ENCODE results near the gene TMOD4. TPM values are rescaled to one million over a fixed set of nuclear protein-coding genes. Genes with fewer than 3 reads are reported as not detected.

Gene TMOD4
- total and polyA plus RNA-seq, 2 of the 13 experiments (the other 11 are each of a cell fraction or from before 2014, with no cell fraction given), result 0.66 TPM; not detected in 1

- TF ChIP-seq ZNF800 (CRISPR knock-in tag; IDR thresholded peaks at IDR 0.05) (peak; percentile 48; the same call in 1 of the 2 replicates), HDAC2 (CRISPR knock-in tag; IDR thresholded peaks at IDR 0.05) (peak; percentile 21; the same call in 1 of the 2 replicates), DR1 (CRISPR knock-in tag; IDR thresholded peaks at IDR 0.05) (peak; percentile 61; the same call in 1 of the 2 replicates), RBAK (CRISPR knock-in tag; IDR thresholded peaks at IDR 0.05) (no peak), E2F5 (CRISPR knock-in tag; conservative IDR thresholded peaks at IDR 0.05) (no peak), HIC2 (CRISPR knock-in tag; IDR thresholded peaks at IDR 0.05; ENCODE audit: low read depth) (no peak; the same call in 1 of the 2 replicates), TCF12 (IDR thresholded peaks at IDR 0.05) (no peak), TCF12 (CRISPR knock-in tag; IDR thresholded peaks at IDR 0.05) (0 out of 2 replicates have a peak, but pooled peaks have one; percentile 36), IRX3 (CRISPR knock-in tag; IDR thresholded peaks at IDR 0.05; ENCODE audit: borderline replicate concordance, low read depth) (0 out of 2 replicates have a peak, but pooled peaks have one; percentile 16), RAD21 (CRISPR knock-in tag; IDR thresholded peaks at IDR 0.05) (no peak), ZNF431 (CRISPR knock-in tag; IDR thresholded peaks at IDR 0.05; ENCODE audit: borderline replicate concordance, low read depth) (no peak), ARID3A (IDR thresholded peaks at IDR 0.05; ENCODE audit: low read depth, low read length) (no peak), GPBP1L1 (CRISPR knock-in tag; IDR thresholded peaks at IDR 0.05) (no peak), ZNF253 (CRISPR knock-in tag; IDR thresholded peaks at IDR 0.05; ENCODE audit: borderline replicate concordance) (no peak), ZFYVE20 (CRISPR knock-in tag; IDR thresholded peaks at IDR 0.05; ENCODE audit: borderline replicate concordance, low read depth) (no peak), MED13 (CRISPR knock-in tag; IDR thresholded peaks at IDR 0.05) (no peak), RNF2 (conservative IDR thresholded peaks at IDR 0.05; ENCODE audit: low read depth) (no peak), ZNF362 (CRISPR knock-in tag; IDR thresholded peaks at IDR 0.05; ENCODE audit: borderline replicate concordance) (0 out of 2 replicates have a peak, but pooled peaks have one; percentile 11), ZNF383 (CRISPR knock-in tag; IDR thresholded peaks at IDR 0.05; ENCODE audit: borderline replicate concordance) (no peak), GPN1 (CRISPR knock-in tag; IDR thresholded peaks at IDR 0.05; ENCODE audit: borderline replicate concordance) (no peak)
Measured at GRCh38 chr1:151146412-151147131, 29.2 kb downstream of the TMOD4 start, which contains the start of gene SEMA6C (continued).

Measured in HepG2 (cell line).